Pancreas (tissue), 10 donors: ENCODE data around the gene CUTC. TPM values are rescaled to one million over a fixed set of nuclear protein-coding genes. Genes with fewer than 3 reads are reported as not detected.

Experiments
- ATAC-seq, 4 donors: fragments of 200-7000 bp; cut with Tn5 transposase; one replicate each; pipeline versions ENCODE4 v1.8.0 to v1.9.1; 2020; ENCODE audit warnings: mild to moderate bottlenecking in 4 of 4, moderate library complexity in 4 of 4
- DNase-seq, 6 donors: peaks; one replicate each; pipeline ENCODE4 v3.0.0-alpha.2; 2020
- FAIRE-seq: peaks from 2 replicates; lab custom pipeline; 2012; peaks lifted over from hg19 to GRCh38; lab: Jason Lieb, UNC
- H3K27ac ChIP-seq, 4 donors: fragments of 200-600 bp; sonication (generic); 1 replicate in 3 of 4; 2 replicates in 1 of 4; pipeline versions ENCODE4 v1.5.0 to v1.8.0; 2020
- H3K27me3 ChIP-seq, 4 donors: fragments of 200-600 bp; one replicate each; pipeline ENCODE4 v1.8.0; 2021
- H3K36me3 ChIP-seq, 3 donors: fragments of 200-600 bp; sonication (generic) in 1 of 3; one replicate each; pipeline versions ENCODE4 v1.5.0 to v1.8.0; 2020 to 2021
- H3K4me1 ChIP-seq, 3 donors: fragments of 200-600 bp; one replicate each; pipeline ENCODE4 v1.8.0; 2021
- H3K4me3 ChIP-seq, 4 donors: fragments of 200-600 bp; sonication (generic) in 2 of 4; one replicate each; pipeline versions ENCODE4 v1.5.0 to v1.8.0; 2020 to 2021
- H3K9me3 ChIP-seq, 4 donors: fragments of 200-600 bp; one replicate each; pipeline ENCODE4 v1.8.0; 2021
- CTCF ChIP-seq, 4 donors: fragments of 200-600 bp; sonication (generic) in 3 of 4; IDR thresholded peaks; one replicate each; pipeline versions ENCODE4 v1.5.0 to v1.8.0; 2021; ENCODE audit warnings: antibody characterized with exemption in 4 of 4
- WGBS, 2 donors: extraction: QIAGEN DNeasy Blood & Tissue Kit; methylation state at CpG; one replicate each; pipeline ENCODE4 v1.1.7; 2013; 5-methylcytosine and 5-hydroxymethylcytosine counted together
- intact Hi-C, 3 donors: fragments of 100-400 bp; cut with DNase I; formaldehyde crosslinking; loops; one replicate each; pipeline versions ENCODE4 v1.11.1 to v1.14.2; 2022
- polyA plus RNA-seq, 2 donors: library from polyadenylated mRNA; stranded (reverse); fragments of 200-250 nt; gene quantifications; one replicate each; pipeline ENCODE4 v1.2.3, GENCODE V29; 2013
- total RNA-seq, 6 donors: library from RNA; stranded (reverse); fragmentation: NEBNext Ultra II Directional in 4 of 6; extraction: Animal tissue kit (Norgen Biotek cat#: 25700) in 4 of 6; gene quantifications; one replicate each; pipeline versions ENCODE4 v1.2.1 to v1.2.4, GENCODE V29; 2021 to 2023
- donor health status: healthy with polysubstance abuse.
- donor health status: DM: no; HTN: no; CAD: no; lungs with moderate emphysema.
- donor health status: DM: no; HTN: no; CAD: no.
- donor health status: control.
- donor health status: control.
- donor health status: Bipolar disorder and iron deficiency.
- donor health status: DM: yes; HTN: yes; CAD: no.
- donor health status: DM: no; HTN: no; CAD: no.
- donor health status: DM: no; HTN: no; CAD: no.
- donor health status: DM: yes; HTN: yes; CAD: no.

CUTC gene
- total and polyA plus RNA-seq, 8 donors, result 5.4 to 14.5 (median 8.6) TPM

DNA sequence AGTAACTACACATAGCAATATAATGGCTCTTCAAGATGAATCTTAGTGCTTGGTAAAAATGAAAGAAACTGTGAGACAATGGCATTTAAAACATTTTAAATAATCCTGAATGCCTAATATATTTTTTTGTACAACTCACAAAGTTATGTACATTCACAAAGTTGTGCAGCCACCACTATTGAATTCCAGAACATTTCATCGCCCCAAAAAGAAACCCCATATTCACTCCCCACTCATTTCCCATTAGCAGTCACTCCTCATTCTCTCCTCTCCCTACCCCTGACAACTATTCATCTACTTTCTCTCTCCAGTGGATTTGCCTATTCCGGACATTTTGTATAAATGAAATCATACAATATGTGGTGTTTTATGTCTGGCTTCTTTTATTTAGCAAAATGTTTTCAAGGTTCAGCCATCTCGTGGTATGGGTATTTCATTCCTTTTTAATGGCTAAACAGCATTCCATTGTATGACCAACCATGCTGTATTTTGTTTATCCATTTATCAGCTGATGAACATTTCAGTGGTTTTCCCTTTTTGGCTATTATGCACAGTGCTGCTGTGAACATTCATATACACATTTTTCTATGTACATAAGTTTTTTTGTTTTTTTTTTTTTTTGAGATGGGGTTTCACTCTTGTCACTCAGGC, 38.0 kb upstream of the CUTC start:
- Histone ChIP-seq H3K27me3 (no peaks in the 10 kb centered on the region), H3K27ac (no peak overlapping the region), H3K36me3 (peaks cover 0 to 48% (median 11%) of the 10 kb centered on the region in 3 donors), H3K4me1 (no peaks in the 10 kb centered on the region), H3K4me3 (no peak overlapping the region), H3K9me3 (no peaks in the 10 kb centered on the region)
- DNase-seq (no peak), FAIRE-seq (no peak), ATAC-seq (no peak)
- TF ChIP-seq CTCF (IDR thresholded peaks at IDR 0.05), result no peak
- intact Hi-C loops, result no loop called here
- WGBS, 2 donors, result 90 to 94% methylated on average over 3 of the region's 3 CpGs

GRCh38 chr10:99695761-99696160, 36.3 kb upstream of the CUTC start:
- Histone ChIP-seq H3K36me3 (peaks cover 0 to 43% (median 11%) of the 10 kb centered on the region in 3 donors), H3K4me1 (no peaks in the 10 kb centered on the region), H3K27me3 (no peaks in the 10 kb centered on the region), H3K9me3 (no peaks in the 10 kb centered on the region), H3K27ac (no peak overlapping the region), H3K4me3 (no peak overlapping the region)
- ATAC-seq, result no peak
- intact Hi-C loops, result no loop called here
- DNase-seq, result no peak
- 92% methylated on average over 6 of the region's 6 CpGs for WGBS, 2 donors
- TF ChIP-seq CTCF (IDR thresholded peaks at IDR 0.05), result no peak
- no peak for FAIRE-seq

GRCh38 chr10:99698504-99699080, 33.4 kb upstream of the CUTC start:
- intact Hi-C loops, result no loop called here
- Histone ChIP-seq H3K36me3 (peaks cover 0 to 55% (median 18%) of the 10 kb centered on the region in 3 donors), H3K4me3 (no peak overlapping the region), H3K27me3 (no peaks in the 10 kb centered on the region), H3K9me3 (no peaks in the 10 kb centered on the region), H3K4me1 (no peaks in the 10 kb centered on the region), H3K27ac (peak overlapping the region in 1 of 4 donors; percentile 1)
- FAIRE-seq (no peak), DNase-seq (peak in 4 of 6 donors; percentile 18 to 40 (median 32)), ATAC-seq (peak; percentile 77 to 94 (median 89))
- WGBS, 2 donors, result 45 to 48% methylated on average over 8 of the region's 8 CpGs
- peak in 1 of 4 donors; percentile 10 for TF ChIP-seq CTCF (IDR thresholded peaks at IDR 0.05)

DNA sequence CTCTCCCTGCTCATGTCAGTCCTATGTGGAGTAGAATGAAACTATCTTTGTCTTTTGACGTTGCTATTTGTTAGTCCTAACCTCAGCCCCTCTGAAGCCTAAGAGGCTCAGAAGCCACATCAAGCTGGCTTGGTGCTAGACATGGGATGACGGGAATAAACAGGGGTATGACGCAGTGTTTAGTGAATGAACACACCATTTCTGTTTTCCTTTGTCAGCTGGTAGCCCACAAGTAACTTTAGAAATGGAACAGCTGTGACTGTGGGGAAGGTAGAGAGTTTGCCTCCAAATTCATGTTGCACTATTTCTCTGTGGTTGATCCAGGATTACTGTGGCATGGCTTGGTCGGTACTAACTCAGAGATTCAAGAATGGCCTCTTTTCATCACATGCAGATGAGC, 31.4 kb upstream of the CUTC start:
- FAIRE-seq (no peak), DNase-seq (no peak), ATAC-seq (no peak)
- Histone ChIP-seq H3K27me3 (no peaks in the 10 kb centered on the region), H3K4me1 (no peaks in the 10 kb centered on the region), H3K9me3 (no peaks in the 10 kb centered on the region), H3K36me3 (peaks cover 0 to 73% (median 28%) of the 10 kb centered on the region in 3 donors), H3K27ac (no peak overlapping the region), H3K4me3 (no peak overlapping the region)
- no peak for TF ChIP-seq CTCF (IDR thresholded peaks at IDR 0.05)
- 91 to 93% methylated on average over 4 of the region's 4 CpGs for WGBS, 2 donors
- intact Hi-C loops, result no loop called here
